NCI-H146 (cell line): ENCODE measurements around the gene CRIM1.

Source experiments
- DNase-seq: peaks from one replicate; lab custom pipeline; 2025; lab: John Stamatoyannopoulos, UW

Gene CRIM1

GRCh38 chr2:36373149-36373926 is 17.8 kb downstream of the CRIM1 start:
- DNase-seq, result no peak

DNA sequence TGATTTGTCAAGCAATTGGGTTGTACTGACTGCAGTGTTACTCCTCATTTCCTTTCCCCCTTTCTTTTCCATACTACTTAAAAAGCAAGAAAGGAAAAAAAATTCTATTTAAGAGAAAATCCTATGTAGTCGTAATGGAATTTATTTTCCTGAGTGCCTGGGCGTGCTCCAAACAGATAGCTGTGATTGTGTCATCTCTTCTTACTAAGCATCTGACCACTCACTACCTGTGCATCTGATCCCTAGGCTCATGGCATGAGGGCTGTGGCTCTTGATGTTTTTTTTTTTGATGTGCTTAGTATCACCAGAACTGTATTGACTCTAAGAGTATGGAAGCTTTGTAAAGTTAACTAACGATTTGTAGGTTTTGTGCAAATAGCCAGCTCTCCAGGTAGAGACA is 19.0 kb downstream of the CRIM1 start:
- DNase-seq, result no peak

GRCh38 chr2:36376319-36376765 is 20.8 kb downstream of the CRIM1 start:
- peak; percentile 8 for DNase-seq

GRCh38 chr2:36376992-36377738 is 21.6 kb downstream of the CRIM1 start:
- DNase-seq, result no peak

DNA sequence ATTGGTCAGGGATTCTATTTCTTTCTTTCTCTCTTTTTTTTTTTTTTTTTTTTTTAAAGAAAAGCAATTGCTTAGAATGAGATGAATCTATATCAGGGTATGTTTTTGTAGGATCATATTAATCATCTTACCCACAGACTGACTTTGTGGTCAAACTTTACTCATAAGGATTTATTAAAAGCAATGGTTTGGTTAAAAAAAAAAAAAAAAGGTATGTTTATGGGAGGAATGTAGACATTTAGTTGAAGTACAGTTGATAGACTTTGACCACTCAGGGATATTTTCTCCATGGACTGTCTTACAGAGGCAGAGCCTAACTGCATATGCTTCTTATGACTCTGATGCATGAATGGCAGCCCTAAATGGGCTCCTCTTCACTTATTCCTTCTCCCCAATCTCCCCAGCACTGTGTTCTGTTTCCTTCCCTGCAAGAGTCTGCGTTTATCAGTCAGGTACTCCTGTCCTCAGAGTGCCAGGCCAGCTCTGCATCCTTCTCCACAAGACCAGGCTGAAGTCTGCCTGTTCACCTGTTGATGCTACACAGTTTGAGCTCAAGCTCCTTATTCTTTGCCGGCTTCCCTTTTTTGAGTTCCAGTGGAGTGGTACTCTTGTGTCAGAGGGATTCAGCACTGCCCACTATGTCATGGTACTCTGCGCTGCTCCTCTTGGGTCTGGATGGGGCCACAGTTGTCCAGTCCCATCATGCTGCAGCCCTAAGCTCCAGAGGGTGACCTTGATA is 24.3 kb downstream of the CRIM1 start:
- no peak for DNase-seq

GRCh38 chr2:36380624-36381481 is 25.3 kb downstream of the CRIM1 start:
- no peak for DNase-seq

DNA sequence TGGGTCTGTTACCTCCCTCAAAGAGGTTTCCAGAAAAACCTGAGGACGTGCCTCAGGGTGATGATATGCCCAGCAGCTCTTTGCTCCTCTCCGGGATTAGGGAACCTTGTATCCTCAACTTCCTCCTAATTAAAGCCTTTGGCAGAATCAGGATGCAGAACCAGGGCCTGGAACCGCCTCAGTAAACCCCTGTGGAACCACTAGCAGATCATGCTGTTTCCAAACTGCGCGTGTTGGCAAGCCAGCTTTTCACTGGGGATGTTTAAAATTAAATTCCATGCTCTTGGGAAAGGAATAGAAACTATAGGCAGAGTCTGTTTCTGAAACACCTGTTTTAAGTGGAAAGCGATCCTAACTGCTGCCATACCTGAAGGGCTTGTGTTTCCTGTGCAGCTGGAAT is 26.4 kb downstream of the CRIM1 start:
- DNase-seq, result no peak

DNA sequence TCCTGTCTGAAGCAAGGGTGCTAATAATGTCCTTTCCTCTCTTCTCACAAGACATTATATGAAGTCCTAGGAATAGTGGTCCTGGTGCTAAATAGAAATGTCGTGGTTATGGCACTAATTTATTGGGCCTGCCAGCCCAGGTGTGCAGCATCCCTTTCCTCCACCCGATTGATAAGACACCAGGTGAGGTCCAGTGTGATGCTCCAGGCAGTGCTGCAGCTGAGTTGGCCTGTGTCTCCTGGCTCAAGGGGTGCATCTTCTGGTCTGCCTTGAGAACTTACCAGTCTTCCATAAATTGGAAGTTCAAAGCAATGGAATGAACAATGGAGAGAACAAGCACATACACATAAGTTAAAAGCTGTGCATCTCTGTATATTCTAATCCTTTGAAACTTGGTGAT is 26.9 kb downstream of the CRIM1 start:
- no peak for DNase-seq

DNA sequence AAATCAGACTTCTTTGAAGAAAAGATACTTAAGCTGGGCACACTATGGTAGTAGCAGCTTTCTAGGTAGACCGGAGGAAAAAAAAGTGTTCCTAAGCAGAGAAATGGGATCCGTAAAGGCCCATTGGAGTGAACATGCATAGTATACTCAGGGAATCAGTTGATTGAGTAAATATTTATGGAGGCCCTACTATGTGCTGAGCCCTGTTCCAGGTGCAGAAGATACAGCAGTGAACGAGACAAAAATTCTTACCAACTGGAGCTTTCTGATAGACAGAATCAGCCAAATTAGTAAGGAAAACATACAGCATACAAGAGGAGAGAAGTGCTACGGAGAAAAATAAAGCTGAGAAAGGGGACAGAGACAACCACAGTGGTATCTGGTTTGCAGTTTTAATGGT is 28.1 kb downstream of the CRIM1 start:
- no peak for DNase-seq

DNA sequence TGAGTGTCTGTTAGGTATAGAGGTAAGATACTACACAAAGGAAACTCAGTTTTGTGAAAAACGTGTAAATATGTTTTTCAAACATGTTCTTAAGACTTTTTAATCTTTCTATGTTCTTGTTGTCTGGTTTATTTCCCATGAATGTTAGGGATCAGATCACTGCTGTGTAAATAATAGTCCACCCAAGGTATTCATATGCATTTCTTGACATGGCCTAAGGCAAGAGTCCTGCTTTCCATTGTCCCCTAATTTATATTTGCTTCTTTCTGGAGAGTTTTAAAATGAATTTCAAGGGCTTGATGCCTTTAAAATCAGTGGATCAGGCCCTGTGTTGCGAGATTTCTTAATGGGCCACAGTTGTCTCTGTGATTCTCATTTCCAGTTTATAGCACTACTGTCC is 28.9 kb downstream of the CRIM1 start:
- DNase-seq, result no peak

DNA sequence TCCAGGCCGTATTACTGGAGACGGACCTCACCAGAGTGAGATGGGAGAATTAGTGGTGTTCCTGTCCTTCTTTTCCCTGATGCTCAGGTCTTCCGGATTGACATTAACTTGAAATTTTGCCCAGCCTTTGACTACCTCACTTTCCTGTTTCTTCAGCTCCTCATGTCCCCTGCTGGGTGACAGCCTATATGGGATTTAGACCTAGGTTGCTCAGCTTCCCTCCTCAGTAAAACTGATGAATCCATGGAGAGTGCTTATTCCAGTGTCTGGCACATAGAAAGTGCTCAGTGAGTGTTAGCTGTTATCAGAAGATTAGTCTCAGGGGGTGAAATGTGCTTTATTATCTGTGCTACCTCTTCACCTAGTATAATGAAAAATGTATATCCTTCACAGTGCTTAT is 30.0 kb downstream of the CRIM1 start:
- no peak for DNase-seq

DNA sequence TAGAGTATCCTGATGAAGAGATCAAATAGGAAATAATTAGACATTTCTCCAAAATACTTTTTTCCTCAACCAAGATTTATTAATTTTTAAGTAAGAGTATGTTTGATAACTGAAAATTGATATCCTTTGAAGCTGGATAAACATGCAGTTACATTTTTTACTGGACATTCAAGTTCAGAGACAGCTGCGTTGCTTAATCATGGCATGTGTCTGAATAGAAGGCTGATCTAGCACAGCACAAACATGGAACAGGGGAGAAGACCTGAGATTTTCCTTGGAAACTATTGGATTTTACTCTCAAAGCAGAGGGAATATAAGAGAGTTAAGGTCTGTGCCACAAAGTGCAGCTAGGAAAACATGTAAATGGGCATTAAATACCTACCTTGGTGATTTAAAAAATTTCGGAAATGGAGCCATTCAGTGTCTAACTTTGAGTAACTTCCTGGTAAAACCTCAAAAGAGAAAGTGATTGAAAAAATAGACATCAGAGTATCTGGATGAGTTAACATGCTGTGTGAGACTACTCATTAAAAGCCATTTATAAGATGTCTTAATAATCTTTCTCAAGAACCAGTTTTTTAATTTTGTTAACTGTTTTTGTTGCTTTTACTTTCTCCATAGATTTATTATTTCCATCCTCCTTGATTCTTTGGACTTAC is 31.8 kb downstream of the CRIM1 start:
- no peak for DNase-seq

GRCh38 chr2:36388472-36388871 is 32.9 kb downstream of the CRIM1 start:
- DNase-seq, result no peak

DNA sequence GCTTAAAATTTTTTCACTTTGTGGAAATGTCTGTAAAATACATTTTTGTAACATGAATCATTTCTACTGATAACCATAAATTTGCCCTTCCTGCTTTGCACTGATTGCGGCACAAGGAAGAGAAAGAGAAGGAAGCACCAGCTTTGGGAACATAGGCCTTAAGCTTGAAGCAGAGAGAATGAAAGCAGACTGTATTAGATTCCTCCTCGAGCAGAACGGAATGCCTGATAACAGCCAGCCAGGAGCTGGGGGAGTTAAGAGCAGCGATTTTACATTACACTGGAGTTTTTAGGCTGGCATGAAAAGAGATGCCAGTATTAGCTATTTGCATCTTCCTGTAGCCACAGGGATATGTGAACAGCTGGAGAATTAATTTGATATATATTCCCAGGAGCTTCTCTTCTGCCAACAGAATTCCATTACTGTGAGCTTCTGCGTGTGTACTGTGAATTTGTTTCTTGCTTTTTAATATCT is 33.5 kb downstream of the CRIM1 start:
- DNase-seq, result no peak

DNA sequence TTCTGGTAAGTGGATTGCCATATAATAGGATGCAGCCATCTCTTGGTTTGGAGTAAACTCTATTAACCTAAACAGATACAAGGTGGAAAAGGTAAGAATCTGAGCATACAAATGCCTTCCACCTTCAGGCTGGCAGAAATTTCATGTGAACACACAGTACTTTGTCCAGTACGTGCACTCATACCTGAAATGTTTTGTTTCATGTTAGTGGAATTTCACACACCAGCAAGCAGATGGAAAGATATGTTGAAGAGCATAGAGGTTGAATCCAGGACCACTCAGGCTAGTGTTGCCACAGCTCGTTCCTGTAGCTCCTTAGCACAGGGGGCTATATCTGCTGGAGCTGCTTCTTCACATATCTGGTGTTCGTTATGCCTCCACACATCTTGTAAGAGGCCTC is 34.0 kb downstream of the CRIM1 start:
- no peak for DNase-seq

- no peak for DNase-seq
Measured at GRCh38 chr2:36392571-36393255, 37.1 kb downstream of the CRIM1 start.

- DNase-seq, result no peak
Measured at GRCh38 chr2:36393738-36394256, 38.2 kb downstream of the CRIM1 start.

DNA sequence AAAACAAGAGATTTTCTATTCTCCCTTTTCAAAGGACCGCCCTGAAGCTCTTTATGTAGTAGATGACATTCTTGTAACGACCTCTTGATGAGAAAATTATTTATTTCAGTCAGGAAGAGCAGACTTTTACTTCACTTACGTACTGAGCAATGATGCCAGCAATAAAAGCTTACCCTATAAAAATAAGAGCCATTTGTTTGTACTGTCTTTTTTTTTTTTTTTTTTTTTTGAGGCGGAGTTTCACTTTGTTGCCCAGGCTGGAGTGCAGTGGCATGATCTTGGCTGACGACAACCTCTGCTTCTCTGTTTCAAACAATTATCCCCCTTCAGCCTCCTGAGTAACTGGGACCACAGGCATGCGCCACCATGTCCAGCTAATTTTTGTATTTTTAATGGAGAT is 39.2 kb downstream of the CRIM1 start:
- DNase-seq, result no peak

DNA sequence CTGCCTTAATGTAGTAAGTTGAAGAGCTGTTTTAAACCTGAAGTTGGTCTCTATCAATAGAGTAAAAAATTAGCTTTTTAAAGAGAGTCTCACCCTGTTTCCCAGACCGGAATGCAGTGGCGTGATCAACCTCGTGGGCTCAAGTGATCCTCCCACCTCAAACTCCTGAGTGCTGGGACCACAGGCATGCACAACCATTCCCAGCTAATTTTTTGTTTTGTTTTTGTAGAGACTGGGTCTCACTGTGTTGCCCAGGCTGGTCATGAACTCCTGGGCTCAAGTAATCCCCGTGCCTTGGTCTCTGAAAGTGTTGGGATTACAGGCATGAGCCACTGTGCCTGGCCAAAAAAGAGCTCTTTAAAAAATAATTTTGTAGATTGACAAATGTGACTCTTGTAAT is 40.3 kb downstream of the CRIM1 start:
- DNase-seq, result no peak

DNA sequence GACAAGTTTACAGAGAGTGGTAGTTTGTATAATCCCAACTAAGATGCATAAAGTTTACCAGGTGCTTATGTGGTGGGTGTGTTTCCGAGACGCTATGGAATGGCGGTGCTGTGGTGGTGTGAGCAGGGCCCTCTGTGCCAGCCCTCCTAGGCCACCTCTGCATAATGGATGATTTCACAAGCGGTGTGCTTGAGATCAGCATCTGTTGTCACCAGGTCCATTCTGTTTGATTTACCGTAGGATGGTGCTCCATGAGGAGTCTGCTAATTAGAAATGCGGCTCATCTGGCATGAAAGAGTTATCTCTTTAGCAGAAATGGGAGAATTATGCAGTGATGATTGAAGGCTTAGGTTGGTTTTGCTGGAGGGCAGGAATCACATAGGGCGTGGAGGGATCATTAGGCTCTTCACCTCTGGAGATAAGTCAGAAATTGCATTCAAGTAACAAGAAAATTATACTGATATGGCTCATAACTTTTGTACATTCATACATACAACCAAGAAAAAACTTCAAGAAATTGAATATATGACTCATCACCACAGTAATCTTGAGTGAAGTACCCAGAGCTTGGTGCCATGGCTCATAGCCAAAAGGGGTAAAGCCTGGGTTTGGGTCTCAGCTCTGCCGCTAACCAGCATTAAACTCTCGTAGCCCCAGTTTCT is 41.4 kb downstream of the CRIM1 start:
- DNase-seq, result no peak
